GM19455 (cell line): ENCODE measurements around the gene KAT2B.

Source experiments
- ATAC-seq: cut with Tn5 transposase; IDR thresholded peaks from one replicate; pipeline ENCODE4 v1.9.1; 2021; ENCODE audit not compliant: unreplicated experiment

KAT2B gene

DNA sequence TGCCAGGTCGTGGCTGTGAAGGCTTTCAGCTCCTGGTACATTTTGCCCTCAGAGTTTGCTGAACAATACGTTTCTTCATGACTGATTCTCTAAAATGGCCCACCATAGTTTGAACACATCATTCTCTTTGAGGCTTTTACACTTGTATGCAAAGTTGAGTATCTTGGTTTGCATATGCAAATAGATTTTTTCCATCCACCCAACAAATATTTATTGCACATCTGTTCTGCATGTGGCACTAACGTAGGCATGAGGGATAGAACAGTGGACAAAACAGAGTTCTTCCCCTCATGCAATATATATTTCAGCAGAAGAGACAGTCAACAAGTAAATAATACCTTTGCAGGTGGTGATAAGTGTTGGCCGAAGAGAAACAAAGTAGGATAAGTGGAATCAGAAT lies 55.2 kb downstream of the KAT2B start:
- no peak for ATAC-seq

DNA sequence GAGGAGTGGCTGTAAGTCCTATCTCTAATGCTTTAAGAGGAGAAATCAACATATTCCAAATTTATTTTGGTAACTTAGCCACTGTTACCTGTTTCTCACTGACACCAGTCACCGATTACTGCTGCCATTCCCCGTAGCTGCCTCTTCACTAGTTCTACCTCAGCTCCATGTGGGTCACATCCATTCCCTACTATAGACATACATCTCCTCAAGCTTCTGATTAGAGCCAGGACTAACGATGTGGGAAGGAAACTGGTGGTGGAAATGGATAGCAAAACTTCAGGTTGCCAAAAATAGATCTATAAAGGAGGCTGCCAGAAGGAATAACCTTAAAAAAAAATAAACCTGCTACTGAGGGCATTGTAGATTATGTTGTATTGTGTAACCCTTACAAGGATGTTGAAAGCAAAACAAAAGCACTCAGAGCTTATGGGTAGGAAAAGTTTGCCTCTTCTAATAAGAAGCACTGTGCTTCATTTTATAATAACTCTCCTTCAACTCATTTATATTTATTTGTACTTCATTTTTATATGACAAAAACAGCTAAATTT lies 56.0 kb downstream of the KAT2B start:
- no peak for ATAC-seq

DNA sequence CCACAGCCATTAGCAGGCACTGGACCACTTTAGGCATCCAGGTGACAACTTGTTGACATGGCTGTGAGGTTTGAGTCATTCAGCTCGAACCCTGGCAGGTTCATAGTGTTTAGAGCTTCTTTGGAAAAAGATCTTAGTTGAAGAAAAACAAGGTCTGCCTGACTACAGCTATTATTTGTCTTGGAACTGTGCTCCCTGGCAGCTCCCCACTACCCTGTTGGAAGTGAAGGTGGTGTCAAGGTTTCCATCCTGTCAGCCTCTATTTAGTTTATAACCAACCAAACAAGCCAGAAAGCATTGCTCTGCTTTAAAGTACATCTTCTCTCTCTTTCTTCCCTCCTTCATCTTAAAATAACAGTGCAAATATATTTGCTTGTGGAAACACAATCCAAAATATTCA lies 56.8 kb downstream of the KAT2B start:
- no peak for ATAC-seq

GRCh38 chr3:20099060-20099459 lies 58.8 kb downstream of the KAT2B start:
- ATAC-seq: no peak

- ATAC-seq: no peak
Measured at GRCh38 chr3:20100151-20100550, 59.9 kb downstream of the KAT2B start.

GRCh38 chr3:20101041-20101440 lies 60.8 kb downstream of the KAT2B start:
- no peak for ATAC-seq

DNA sequence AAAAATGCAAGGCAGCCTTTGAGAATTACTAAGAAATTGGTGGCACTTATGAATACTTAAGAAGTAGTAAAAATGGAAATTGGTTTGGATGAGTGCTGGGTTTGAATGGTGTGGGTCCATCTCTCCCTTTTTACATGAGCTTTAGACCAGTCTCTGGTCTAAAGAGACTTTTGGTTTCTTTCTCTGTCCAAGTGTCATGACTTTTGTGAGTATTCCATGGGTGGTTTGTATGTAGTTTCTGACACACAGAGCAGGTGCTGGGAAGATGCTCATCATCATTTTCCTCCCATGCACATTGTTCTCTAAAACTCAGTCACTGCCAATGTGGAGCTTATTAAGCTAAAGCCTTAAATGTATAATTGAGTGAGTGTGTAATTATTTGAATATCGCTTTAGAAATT lies 63.5 kb downstream of the KAT2B start:
- no peak for ATAC-seq

DNA sequence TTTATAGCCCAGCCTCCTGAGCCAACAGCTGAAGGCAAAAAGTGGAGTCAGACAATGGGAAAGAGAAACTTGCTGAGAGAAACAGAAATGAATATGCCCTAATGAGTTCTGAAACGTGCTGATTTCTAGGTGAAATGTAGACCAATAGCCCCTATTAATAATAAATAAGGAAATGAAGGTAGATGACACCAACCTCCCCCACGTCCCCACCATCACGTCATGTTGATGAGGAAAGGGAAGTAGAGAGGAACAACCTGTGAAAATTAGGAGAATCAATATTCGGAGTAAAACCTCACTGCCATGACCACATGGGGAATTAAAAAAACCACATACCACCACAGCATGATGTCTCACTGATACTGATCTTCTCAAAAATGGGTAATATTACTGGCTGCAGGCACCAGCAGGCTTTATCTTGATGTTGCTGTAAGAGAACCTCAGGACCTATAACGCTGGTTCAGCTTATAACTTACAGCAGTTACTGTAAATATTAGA lies 64.0 kb downstream of the KAT2B start:
- no peak for ATAC-seq

- ATAC-seq: no peak
Measured at GRCh38 chr3:20105513-20106280, 65.5 kb downstream of the KAT2B start.

- ATAC-seq: no peak
Measured at GRCh38 chr3:20107722-20108121, 67.5 kb downstream of the KAT2B start.

- no peak for ATAC-seq
Measured at GRCh38 chr3:20108869-20109268, 68.6 kb downstream of the KAT2B start.

DNA sequence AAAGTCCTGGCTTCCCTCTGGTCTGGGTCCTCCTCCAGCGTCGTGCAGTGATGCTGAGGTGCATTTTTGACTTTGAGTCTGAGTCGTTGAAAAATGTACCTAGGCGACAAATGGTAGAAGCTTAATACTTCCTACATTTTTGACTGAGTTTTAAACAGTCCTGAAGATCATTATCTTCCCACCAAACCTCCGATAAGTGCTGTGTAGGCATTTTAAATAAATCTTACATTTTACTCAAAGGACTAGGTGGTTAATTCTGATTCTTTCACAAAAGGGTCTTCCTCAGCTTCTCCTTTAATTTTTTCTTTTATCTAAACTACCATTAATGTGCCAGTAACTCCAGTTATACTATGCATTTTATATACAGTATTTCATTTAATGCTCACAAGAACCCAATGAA lies 70.6 kb downstream of the KAT2B start:
- ATAC-seq: no peak

GRCh38 chr3:20111836-20112235 lies 71.6 kb downstream of the KAT2B start:
- ATAC-seq: no peak

DNA sequence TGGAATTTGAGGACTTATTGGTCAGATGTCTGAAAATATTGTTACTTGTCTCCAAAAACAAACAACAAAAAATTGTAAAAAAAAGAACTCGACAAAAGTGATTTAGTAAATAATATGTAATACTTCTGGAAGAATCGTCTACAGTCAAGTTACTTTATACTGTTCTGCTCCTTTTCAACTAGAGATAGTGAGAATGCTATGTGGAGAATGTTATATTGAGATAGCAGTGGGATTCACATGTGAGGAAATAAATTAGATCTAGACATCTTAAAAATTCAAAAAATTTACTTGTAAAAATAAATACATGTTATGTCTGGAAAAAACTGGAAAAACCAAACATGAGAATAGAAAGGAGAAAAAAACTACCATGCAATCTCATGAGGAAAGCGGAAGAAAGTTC lies 80.8 kb downstream of the KAT2B start:
- ATAC-seq: no peak

GRCh38 chr3:20123131-20123652 lies 82.9 kb downstream of the KAT2B start:
- ATAC-seq: no peak

- no peak for ATAC-seq
Measured at GRCh38 chr3:20125289-20125688, 85.0 kb downstream of the KAT2B start.

DNA sequence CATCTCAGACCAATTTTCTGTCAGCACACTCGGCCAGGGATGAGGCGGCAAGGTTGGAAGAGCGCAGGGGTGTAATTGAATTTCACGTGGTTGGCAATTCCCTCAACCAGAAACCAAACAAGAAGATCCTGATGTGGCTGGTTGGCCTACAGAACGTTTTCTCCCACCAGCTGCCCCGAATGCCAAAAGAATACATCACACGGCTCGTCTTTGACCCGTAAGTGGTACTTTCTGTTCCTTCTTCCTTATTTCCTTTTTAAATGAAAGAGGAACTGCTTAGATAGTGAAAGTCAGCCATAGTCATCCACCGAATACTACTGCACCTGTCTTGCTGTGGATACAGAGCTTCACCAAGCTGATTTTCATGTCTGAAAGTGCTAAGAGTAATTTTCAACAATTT lies 85.7 kb downstream of the KAT2B start:
- ATAC-seq: peak; percentile 100

GRCh38 chr3:20128358-20128757 lies 88.1 kb downstream of the KAT2B start:
- ATAC-seq: no peak

DNA sequence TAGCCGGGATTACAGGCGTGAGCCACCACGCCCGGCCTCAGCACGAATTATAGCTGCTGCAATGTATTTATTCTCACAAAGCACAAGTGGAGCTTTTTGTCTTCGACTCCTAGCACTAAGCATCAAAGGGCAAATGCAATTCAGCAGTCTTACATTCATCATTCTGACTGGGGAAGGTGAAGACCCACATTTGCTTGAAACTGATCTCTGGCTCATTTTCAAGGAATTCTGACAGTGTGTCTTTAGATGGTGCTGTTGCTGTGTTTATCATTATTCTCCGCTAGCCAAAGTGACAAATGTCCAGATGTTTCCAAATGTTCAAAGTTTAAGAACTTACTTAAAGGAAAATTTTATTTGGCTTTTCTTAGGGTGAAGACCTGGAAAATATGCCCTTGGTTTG lies 89.9 kb downstream of the KAT2B start:
- no peak for ATAC-seq

DNA sequence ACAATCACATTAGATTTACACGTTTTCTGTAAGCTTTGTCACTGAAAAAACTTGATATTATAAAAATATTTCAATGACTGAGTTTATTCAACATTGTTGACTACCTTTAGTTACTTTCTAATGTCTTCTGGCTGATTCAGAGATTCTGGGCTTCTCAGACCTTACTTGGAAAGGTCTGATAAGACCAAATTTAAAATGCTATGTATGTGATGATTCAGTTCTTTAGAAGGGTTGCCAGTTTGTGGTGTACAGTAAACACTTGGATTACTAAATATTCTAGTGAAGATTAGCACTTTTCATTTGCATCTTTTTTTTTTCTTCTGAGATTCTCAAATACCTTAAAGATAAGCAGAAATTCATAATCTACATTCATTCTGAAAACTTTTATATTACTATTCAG lies 96.0 kb downstream of the KAT2B start:
- ATAC-seq: no peak

GRCh38 chr3:20137647-20138046 lies 97.4 kb downstream of the KAT2B start:
- ATAC-seq: no peak

- ATAC-seq: no peak
Measured at GRCh38 chr3:20140881-20141280, 100.6 kb downstream of the KAT2B start.

- ATAC-seq: no peak
Measured at GRCh38 chr3:20141316-20141715, 101.1 kb downstream of the KAT2B start.
